GM23248 (cell line): ENCODE measurements around the gene DHX9. TPM values are rescaled to one million over a fixed set of nuclear protein-coding genes. Genes with fewer than 3 reads are reported as not detected.
"Not testable (repeated sequence)": the region's sequence is repeated elsewhere in the genome, so short reads cannot be mapped to it uniquely, and the experiment has no call there.

Source experiments
- DNase-seq: peaks from one replicate; pipeline ENCODE4 v3.0.0-alpha.2; 2015
- H2AFZ ChIP-seq: fragments of 200-600 bp; sonication (generic); 2 replicates; pipeline ENCODE4 v1.6.1; 2016; ENCODE audit warnings: antibody characterized with exemption
- H3F3A ChIP-seq: fragments of 200-600 bp; sonication (generic); 2 replicates; pipeline ENCODE4 v1.6.1; 2016; ENCODE audit warnings: mild to moderate bottlenecking, antibody characterized with exemption, mixed run types; ENCODE audit not compliant: insufficient read depth
- H3K27ac ChIP-seq: fragments of 200-600 bp; sonication (generic); 2 replicates; pipeline ENCODE4 v1.5.1; 2016; ENCODE audit warnings: mild to moderate bottlenecking
- H3K27me3 ChIP-seq: fragments of 200-600 bp; sonication (generic); replicated peaks from 2 replicates; pipeline ENCODE4 v1.6.1; 2016; ENCODE audit warnings: mild to moderate bottlenecking; ENCODE audit not compliant: insufficient read depth
- H3K36me3 ChIP-seq: fragments of 200-600 bp; sonication (generic); 2 replicates; pipeline ENCODE4 v1.6.1; 2016; ENCODE audit warnings: low read depth, mild to moderate bottlenecking
- H3K4me1 ChIP-seq: fragments of 200-600 bp; sonication (generic); 2 replicates; pipeline ENCODE4 v1.6.1; 2016; ENCODE audit warnings: mild to moderate bottlenecking; ENCODE audit not compliant: insufficient read depth
- H3K4me2 ChIP-seq: fragments of 200-600 bp; sonication (generic); one replicate; pipeline ENCODE4 v1.6.1; 2016; ENCODE audit warnings: mild to moderate bottlenecking; ENCODE audit not compliant: unreplicated experiment
- H3K4me3 ChIP-seq: fragments of 200-600 bp; sonication (generic); 2 replicates; pipeline ENCODE4 v1.5.1; 2016; ENCODE audit warnings: mild to moderate bottlenecking
- H3K79me2 ChIP-seq: fragments of 200-600 bp; sonication (generic); 2 replicates; pipeline ENCODE4 v1.6.1; 2016; ENCODE audit warnings: mild to moderate bottlenecking; ENCODE audit not compliant: insufficient read depth
- H3K9ac ChIP-seq: fragments of 200-600 bp; sonication (generic); 2 replicates; pipeline ENCODE4 v1.6.1; 2016; ENCODE audit warnings: mild to moderate bottlenecking
- H3K9me2 ChIP-seq: fragments of 200-600 bp; sonication (generic); 2 replicates; pipeline ENCODE4 v1.6.1; 2016; ENCODE audit warnings: mixed run types, mild to moderate bottlenecking, moderate library complexity; ENCODE audit not compliant: insufficient read depth
- H3K9me3 ChIP-seq: fragments of 200-600 bp; sonication (generic); one replicate; pipeline ENCODE4 v1.6.1; 2017; ENCODE audit warnings: low read depth
- H4K20me1 ChIP-seq: fragments of 200-600 bp; sonication (generic); 2 replicates; pipeline ENCODE4 v1.6.0; 2016; ENCODE audit not compliant: insufficient read depth
- EZH2 ChIP-seq: fragments of 200-600 bp; sonication (generic); IDR thresholded peaks from 2 replicates; pipeline ENCODE4 v1.6.1; 2018; ENCODE audit warnings: antibody characterized with exemption, mild to moderate bottlenecking; ENCODE audit not compliant: insufficient read depth, poor library complexity, severe bottlenecking
- EZH2phosphoT487 ChIP-seq: fragments of 200-600 bp; sonication (generic); IDR thresholded peaks from 2 replicates; pipeline ENCODE4 v1.6.1; 2018; ENCODE audit warnings: antibody characterized with exemption, moderate library complexity, mild to moderate bottlenecking, low read depth; ENCODE audit not compliant: insufficient read depth
- WGBS, 2 experiments: methylation state at CpG; one replicate each; pipeline ENCODE4 v1.1.6; 2015 to 2017; ENCODE audit warnings: low lambda C conversion rate in 2 of 2, low coverage in 1 of 2; ENCODE audit errors: missing lambda C conversion rate in 2 of 2; 5-methylcytosine and 5-hydroxymethylcytosine counted together
- in situ Hi-C: fragments of 300-500 bp; cut with MboI; formaldehyde crosslinking; loops from 2 replicates; pipeline ENCODE4 v1.15.0; 2020
- polyA plus RNA-seq: library from polyadenylated mRNA; unstranded; fragments of >200 nt; fragmentation: Nextera tagmentation; extraction: Ambion mirVana; gene quantifications from 2 replicates; pipeline ENCODE4 v1.2.1, GENCODE V29; 2016
- total RNA-seq: library from RNA; depleted of rRNA; stranded (reverse); fragments of >200 nt; shearing (Covaris generic); gene quantifications from 2 replicates; pipeline ENCODE4 v1.2.3, GENCODE V29; 2014

The DHX9 gene
- total and polyA plus RNA-seq, 2 experiments from 2014 or later: 67.6 to 98.0 TPM

DNA sequence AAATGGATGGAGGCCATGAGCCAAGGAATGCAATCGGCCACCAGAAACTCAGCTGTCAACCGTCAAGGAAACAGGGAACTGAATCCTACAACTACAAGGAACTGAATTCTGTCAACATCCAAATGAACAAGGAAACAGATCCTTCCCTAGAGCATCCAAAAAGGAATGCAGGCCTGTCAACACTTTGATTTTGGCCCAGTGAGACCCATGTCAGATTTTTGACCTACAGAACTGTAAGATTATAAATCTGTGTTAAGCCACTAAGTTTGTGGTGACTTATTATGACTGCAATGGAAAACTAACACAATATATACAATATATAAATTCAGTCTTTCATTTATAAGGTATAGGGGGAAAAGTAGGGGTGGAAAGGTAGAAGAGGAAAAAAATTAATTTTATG lies 58.5 kb downstream of the DHX9 start:
- H2AFZ ChIP-seq: no peak overlapping the region
- H3K27ac ChIP-seq: no peak overlapping the region
- DNase-seq: no peak
- H3K27me3 ChIP-seq: no peaks in the 10 kb centered on the region
- no peaks in the 10 kb centered on the region for H3K9me2 ChIP-seq
- no peaks in the 10 kb centered on the region for H4K20me1 ChIP-seq
- in situ Hi-C loops: no loop called here
- H3K4me3 ChIP-seq: no peak overlapping the region
- H3K4me1 ChIP-seq: no peaks in the 10 kb centered on the region
- H3K36me3 ChIP-seq: no peaks in the 10 kb centered on the region
- TF ChIP-seq EZH2phosphoT487 (no peak), EZH2 (no peak)
- no peaks in the 10 kb centered on the region for H3F3A ChIP-seq
- no peaks in the 10 kb centered on the region for H3K9me3 ChIP-seq
- no peak overlapping the region for H3K4me2 ChIP-seq
- H3K79me2 ChIP-seq: no peaks in the 10 kb centered on the region
- 41 to 61% methylated on average over 2 of the region's 2 CpGs for WGBS, 2 experiments
- H3K9ac ChIP-seq: no peak overlapping the region

DNA sequence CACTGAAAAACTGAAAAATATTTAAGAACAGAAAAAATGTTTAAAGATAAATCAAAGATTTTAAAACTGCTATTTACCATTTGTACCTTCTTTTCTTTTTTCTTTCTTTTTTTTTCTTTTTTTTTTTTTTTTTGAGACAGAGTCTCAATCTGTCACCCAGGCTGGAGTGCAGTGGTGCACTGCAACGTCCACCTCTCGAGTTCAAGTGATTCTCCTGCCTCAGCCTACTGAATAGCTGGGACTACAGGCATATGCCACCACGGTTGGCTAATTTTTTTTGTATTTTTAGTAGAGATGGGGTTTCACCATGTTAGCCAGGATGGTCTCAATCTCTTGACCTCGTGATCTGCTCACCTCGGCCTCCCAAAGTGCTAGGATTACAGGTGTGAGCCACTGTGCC lies 62.8 kb downstream of the DHX9 start:
- 74 to 75% methylated on average over 5 of the region's 5 CpGs for WGBS, 2 experiments
- H3K9me2 ChIP-seq, H3K9ac ChIP-seq, H3K4me3 ChIP-seq, DNase-seq, H3K4me2 ChIP-seq, H3F3A ChIP-seq, H3K79me2 ChIP-seq, H4K20me1 ChIP-seq, H3K9me3 ChIP-seq, H3K27me3 ChIP-seq, H2AFZ ChIP-seq, H3K4me1 ChIP-seq, in situ Hi-C loops, H3K36me3 ChIP-seq, H3K27ac ChIP-seq: not testable (repeated sequence)

DNA sequence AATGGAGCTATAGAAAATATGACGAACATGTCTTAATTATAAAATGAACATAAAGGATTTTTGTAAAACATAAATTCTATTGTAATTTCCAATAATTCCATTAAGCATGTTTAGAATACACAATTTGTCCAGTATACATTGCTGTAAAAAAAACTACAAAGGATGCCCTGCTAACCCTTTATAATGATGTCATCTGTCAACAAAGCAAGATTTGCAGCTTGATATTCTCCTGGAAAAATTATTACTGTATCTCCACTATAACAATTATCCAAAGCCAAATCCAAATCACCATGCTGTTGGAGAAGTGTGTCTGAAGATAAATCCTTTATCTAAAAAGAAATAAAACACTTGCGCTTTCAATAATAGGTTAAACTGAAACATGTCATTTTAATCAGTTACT lies 66.2 kb downstream of the DHX9 start:
- H3K9me2 ChIP-seq: no peaks in the 10 kb centered on the region
- H3K4me1 ChIP-seq: no peaks in the 10 kb centered on the region
- H3K4me2 ChIP-seq: no peak overlapping the region
- in situ Hi-C loops: no loop called here
- DNase-seq: no peak
- no peak overlapping the region for H3K27ac ChIP-seq
- no peak overlapping the region for H3K4me3 ChIP-seq
- H3K9me3 ChIP-seq: no peaks in the 10 kb centered on the region
- no peaks in the 10 kb centered on the region for H3K27me3 ChIP-seq
- TF ChIP-seq EZH2phosphoT487 (no peak), EZH2 (no peak)
- no peak overlapping the region for H3K9ac ChIP-seq
- no peaks in the 10 kb centered on the region for H3K36me3 ChIP-seq
- no peaks in the 10 kb centered on the region for H4K20me1 ChIP-seq
- no peaks in the 10 kb centered on the region for H3K79me2 ChIP-seq
- no peaks in the 10 kb centered on the region for H3F3A ChIP-seq
- no peak overlapping the region for H2AFZ ChIP-seq
- WGBS, 2 experiments: 93% methylated on average over 2 of the region's 2 CpGs

DNA sequence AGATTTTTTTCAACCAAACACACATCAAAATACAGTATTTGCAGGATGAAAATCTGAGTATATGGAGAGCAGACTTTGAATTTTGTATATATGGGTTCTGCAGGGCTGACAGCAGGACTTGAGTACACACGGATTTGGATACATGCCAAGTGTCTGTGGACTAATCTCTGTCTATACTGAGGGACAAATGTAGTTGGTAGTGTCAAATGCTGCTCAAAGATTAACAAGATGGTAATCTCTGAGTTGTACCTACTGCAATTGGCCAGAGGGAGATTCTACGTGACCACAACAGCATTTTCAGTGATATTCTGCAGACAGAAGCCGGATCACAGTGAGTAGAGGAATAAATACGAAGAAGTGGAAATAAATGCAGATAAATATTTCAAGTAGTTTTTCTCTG lies 70.4 kb downstream of the DHX9 start:
- no peak overlapping the region for H3K4me2 ChIP-seq
- H3K9ac ChIP-seq: no peak overlapping the region
- H3K36me3 ChIP-seq: no peaks in the 10 kb centered on the region
- no peak overlapping the region for H3K27ac ChIP-seq
- no peaks in the 10 kb centered on the region for H3K9me3 ChIP-seq
- H3K79me2 ChIP-seq: no peaks in the 10 kb centered on the region
- WGBS, 2 experiments: 63 to 71% methylated on average over 4 of the region's 4 CpGs
- DNase-seq: no peak
- H3K27me3 ChIP-seq: no peaks in the 10 kb centered on the region
- no peak overlapping the region for H3K4me3 ChIP-seq
- H2AFZ ChIP-seq: no peak overlapping the region
- H4K20me1 ChIP-seq: no peaks in the 10 kb centered on the region
- no peaks in the 10 kb centered on the region for H3K9me2 ChIP-seq
- in situ Hi-C loops: no loop called here
- TF ChIP-seq EZH2: no peak
- TF ChIP-seq EZH2phosphoT487: no peak
- H3K4me1 ChIP-seq: no peaks in the 10 kb centered on the region
- no peaks in the 10 kb centered on the region for H3F3A ChIP-seq

DNA sequence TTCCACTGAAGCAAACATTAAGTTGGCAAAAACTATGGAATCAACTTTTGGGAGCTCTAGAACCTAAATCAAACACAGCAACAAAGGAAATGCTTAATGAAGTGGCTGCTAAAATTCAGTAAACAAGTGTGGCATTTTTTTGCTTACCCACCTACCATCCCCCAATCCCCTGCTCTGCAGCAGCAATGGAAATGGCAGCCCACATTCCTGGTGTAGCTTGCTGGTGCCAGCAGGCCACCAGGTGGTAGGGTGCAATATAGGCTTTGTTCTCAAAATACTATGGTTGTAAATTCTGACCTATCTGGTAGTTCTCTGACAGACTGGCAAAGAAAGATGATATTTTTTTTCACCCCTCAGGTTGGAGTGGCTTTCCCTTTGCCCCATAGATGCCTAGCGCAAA lies 71.0 kb downstream of the DHX9 start:
- TF ChIP-seq EZH2: no peak
- no peak for TF ChIP-seq EZH2phosphoT487
- in situ Hi-C loops: no loop called here

More for the DNA sequence above, 71.0 kb downstream of the DHX9 start:
- Histone ChIP-seq H3K9me2 (no peaks in the 10 kb centered on the region), H3K36me3 (no peaks in the 10 kb centered on the region), H3K4me1 (no peaks in the 10 kb centered on the region), H3K79me2 (no peaks in the 10 kb centered on the region), H3K27me3 (no peaks in the 10 kb centered on the region), H3K4me2 (no peak overlapping the region), H3K9me3 (no peaks in the 10 kb centered on the region), H3K9ac (no peak overlapping the region), H2AFZ (no peak overlapping the region), H3K4me3 (no peak overlapping the region), H3K27ac (no peak overlapping the region), H3F3A (no peaks in the 10 kb centered on the region), H4K20me1 (no peaks in the 10 kb centered on the region)
- DNase-seq: no peak
- WGBS, 2 experiments: 90 to 91% methylated on average over 1 of the region's 1 CpG
